Measurements from ENCODE around the gene MAGEC2.

MAGEC2 gene

GRCh38 chrX:142204522-142205433 is at the start of gene MAGEC2:
MAGEC2 (minus strand) TSS chrX:142205290; CDS start chrX:142203987, 1,303 bp downstream.
- DNase-seq = no peak

DNA sequence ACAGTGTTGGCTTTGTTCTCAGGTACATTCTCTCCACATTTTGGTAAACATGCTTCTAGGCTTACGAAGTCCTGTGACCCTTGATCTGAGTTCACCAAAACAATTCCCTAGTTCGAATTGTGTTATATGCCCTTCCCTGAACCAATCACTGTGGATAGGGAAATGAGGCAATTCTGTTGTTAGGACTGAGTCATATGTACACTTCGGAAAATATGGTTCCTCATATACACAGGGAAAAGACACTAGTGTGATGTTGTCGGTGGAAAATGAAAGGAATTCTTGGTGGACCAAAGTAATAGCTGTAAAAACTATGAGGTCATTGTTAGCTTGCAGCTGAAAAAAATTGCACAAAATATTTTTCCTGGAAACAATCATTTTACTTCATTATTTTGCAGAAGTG is 46.6 kb upstream of the MAGEC2 start:
- no peak for DNase-seq

GRCh38 chrX:142251202-142251601 is 46.1 kb upstream of the MAGEC2 start:
- no peak for DNase-seq

- no peak for DNase-seq
Measured at GRCh38 chrX:142250502-142250901, 45.4 kb upstream of the MAGEC2 start.

- DNase-seq = no peak
Measured at GRCh38 chrX:142249721-142250120, 44.6 kb upstream of the MAGEC2 start.

- no peak for DNase-seq
Measured at GRCh38 chrX:142244568-142244967, 39.5 kb upstream of the MAGEC2 start.

DNA sequence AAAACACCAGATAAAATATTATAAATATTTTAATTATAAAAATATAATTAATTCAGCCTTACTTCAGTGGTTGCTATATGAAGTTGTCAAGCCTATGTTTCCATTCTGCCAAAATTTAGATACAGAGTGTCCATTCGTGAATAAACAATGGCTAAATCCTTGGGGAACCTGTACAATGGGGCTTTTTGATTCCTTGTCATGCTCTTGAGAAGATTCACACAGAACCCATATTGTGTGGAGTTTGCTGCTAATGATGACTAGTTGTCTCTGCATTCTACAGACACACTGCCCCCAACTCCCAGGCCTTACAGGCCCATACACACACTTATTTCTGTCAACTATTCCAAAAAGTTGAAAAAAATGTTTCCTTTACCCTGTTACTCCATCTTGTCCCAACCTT is 33.4 kb upstream of the MAGEC2 start:
- DNase-seq = no peak

GRCh38 chrX:142233400-142233799 is 28.3 kb upstream of the MAGEC2 start:
- no peak for DNase-seq

- no peak for DNase-seq
Measured at GRCh38 chrX:142214081-142214480, 9.0 kb upstream of the MAGEC2 start.

DNA sequence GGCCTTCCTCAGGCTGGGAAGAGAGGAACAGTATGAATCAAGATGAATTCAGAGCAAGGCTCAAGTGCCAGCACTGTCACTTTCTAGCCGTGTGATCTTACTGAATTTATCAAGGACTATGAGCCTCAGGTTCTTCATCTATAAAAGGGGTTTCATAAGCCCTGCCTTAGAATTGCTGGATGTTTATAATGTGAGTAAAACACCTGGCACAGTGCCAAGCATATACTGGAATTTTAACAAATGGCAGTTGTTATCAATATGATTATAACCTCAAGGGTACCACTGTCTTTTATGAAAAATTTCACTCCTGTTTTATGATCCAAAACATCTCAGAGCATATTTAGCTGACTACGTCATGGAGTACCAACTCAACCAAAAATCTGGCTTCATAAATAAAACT is 4.0 kb downstream of the MAGEC2 start:
- no peak for DNase-seq

GRCh38 chrX:142186103-142186502 is 19.0 kb downstream of the MAGEC2 start:
- no peak for DNase-seq

DNA sequence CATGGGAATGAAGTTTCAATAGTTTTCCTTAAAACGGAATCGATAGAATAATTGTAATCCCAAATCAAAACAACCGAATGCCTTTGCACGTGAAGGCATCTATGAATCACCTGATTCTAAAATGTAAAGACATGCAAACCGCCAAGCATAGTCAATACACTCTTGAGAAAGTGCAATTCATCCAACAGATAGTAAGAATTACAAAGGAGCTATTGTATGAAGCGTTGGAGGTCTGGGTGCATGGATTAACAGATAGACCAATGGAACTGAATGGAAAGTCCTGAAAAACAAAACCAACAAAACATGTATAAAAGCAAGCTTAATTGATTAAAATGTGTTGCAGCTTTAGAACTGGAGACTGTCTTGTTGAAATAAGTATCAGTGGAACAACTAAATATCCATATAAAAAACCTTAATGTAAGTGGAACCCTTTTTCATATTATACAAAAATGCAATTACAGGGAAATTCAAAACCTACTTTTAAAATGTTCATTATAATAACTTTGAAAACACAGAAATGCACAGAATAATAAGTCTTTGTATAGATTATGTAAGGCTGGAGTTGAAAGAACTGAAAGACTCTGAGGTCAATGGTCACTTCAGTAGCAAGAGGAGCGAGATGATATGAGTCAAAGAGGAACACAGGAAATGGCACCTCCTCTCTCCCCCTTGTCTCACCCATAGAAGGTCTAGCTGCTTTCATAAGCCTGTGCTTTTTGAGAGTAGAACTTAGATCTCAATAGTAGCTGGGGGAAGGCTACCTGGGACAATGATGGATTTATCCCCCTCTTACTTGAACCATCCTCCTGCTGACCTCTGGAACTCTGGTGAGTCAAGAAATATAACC is 20.1 kb downstream of the MAGEC2 start:
- no peak for DNase-seq

GRCh38 chrX:142156567-142156966 is 48.5 kb downstream of the MAGEC2 start:
- DNase-seq = no peak
